K562 (cell line): ENCODE results near the gene SPINT1. TPM values are rescaled to one million over a fixed set of nuclear protein-coding genes. Genes with fewer than 3 reads are reported as not detected.

Experiments
- CAMTA2 ChIP-seq: fragments of 250-450 bp; sonication (Bioruptor Pico); conservative IDR thresholded peaks from 2 replicates; pipeline ENCODE4 v1.5.1; 2022
- CBFB ChIP-seq: sonication (generic); formaldehyde crosslinking; IDR thresholded peaks from 2 replicates; pipeline ENCODE4 v1.4.0; 2020; ENCODE audit warnings: mild to moderate bottlenecking, missing genetic modification reagents
- ELF1 ChIP-seq: fragments of 200-800 bp; sonication (Bioruptor generic); IDR thresholded peaks from 2 replicates; pipeline ENCODE4 v1.6.1; 2016; ENCODE audit warnings: missing genetic modification characterization, missing compliant biosample characterization
- ETS1 ChIP-seq: conservative IDR thresholded peaks from 2 replicates; pipeline ENCODE4 v1.6.1; 2011; ENCODE audit warnings: low read depth, mild to moderate bottlenecking, low read length; ENCODE audit not compliant: control insufficient read depth
- EWSR1 ChIP-seq: fragments of 450-650 bp; IDR thresholded peaks from 2 replicates; pipeline ENCODE4 v1.6.1; 2018; ENCODE audit warnings: borderline replicate concordance, mild to moderate bottlenecking, low read depth, moderate library complexity; ENCODE audit not compliant: partially characterized antibody
- HDGF ChIP-seq: fragments of 450-650 bp; IDR thresholded peaks from 2 replicates; pipeline ENCODE4 v1.6.1; 2016
- HOXB6 ChIP-seq: fragments of 250-450 bp; sonication (Bioruptor Pico); IDR thresholded peaks from 2 replicates; pipeline ENCODE4 v1.5.1; 2022; ENCODE audit warnings: mild to moderate bottlenecking, borderline replicate concordance
- IRF1 ChIP-seq: sonication (generic); formaldehyde crosslinking; IDR thresholded peaks from 2 replicates; pipeline ENCODE4 v1.8.0; 2022; ENCODE audit warnings: missing genetic modification reagents, mild to moderate bottlenecking, borderline replicate concordance
- JUND ChIP-seq, 2 experiments: IDR thresholded peaks; 2 replicates in 1 of 2; 3 replicates in 1 of 2; pipeline ENCODE4 v1.6.1; 2011; ENCODE audit warnings: borderline replicate concordance in 2 of 2, low read depth in 2 of 2, low read length in 2 of 2, improper control_type of control experiment in 1 of 2, missing biosample characterization in 1 of 2, missing genetic modification characterization in 1 of 2, missing genetic modification reagents in 1 of 2
- MAFG ChIP-seq: fragments of 450-650 bp; conservative IDR thresholded peaks from 2 replicates; pipeline ENCODE4 v1.6.1; 2016; ENCODE audit warnings: missing genetic modification characterization, missing compliant biosample characterization
- MYBL2 ChIP-seq, 2 experiments: fragments of 450-650 bp in 1 of 2; sonication (generic) in 1 of 2; formaldehyde crosslinking in 1 of 2; IDR thresholded peaks; 2 replicates each; pipeline versions ENCODE4 v1.6.1 to v1.8.1; 2017 to 2022; ENCODE audit warnings: borderline replicate concordance in 1 of 2, inconsistent platforms in 1 of 2, low read depth in 1 of 2, mild to moderate bottlenecking in 1 of 2, missing genetic modification reagents in 1 of 2, moderate library complexity in 1 of 2
- PATZ1 ChIP-seq: fragments of 250-450 bp; sonication (Bioruptor Pico); IDR thresholded peaks from 2 replicates; pipeline ENCODE4 v1.5.0; 2020; ENCODE audit warnings: mild to moderate bottlenecking, borderline replicate concordance
- POLR2G ChIP-seq: fragments of 200-400 bp; formaldehyde crosslinking; IDR thresholded peaks from 2 replicates; pipeline ENCODE4 v1.6.1; 2017; ENCODE audit warnings: low read depth, mild to moderate bottlenecking, antibody characterized with exemption, low read length, moderate library complexity
- RBM34 ChIP-seq: fragments of 200-400 bp; formaldehyde crosslinking; IDR thresholded peaks from 2 replicates; pipeline ENCODE4 v1.6.1; 2018; ENCODE audit warnings: low read length, borderline replicate concordance; ENCODE audit not compliant: insufficient read depth
- THAP12 ChIP-seq: fragments of 250-450 bp; sonication (Bioruptor Pico); IDR thresholded peaks from 2 replicates; pipeline ENCODE4 v1.9.0; 2021; ENCODE audit warnings: mild to moderate bottlenecking, inconsistent platforms
- YY1 ChIP-seq, 3 experiments: IDR thresholded peaks; 2 replicates each; pipeline ENCODE4 v1.6.1; 2011; ENCODE audit warnings: low read length in 2 of 3, mild to moderate bottlenecking in 2 of 3, moderate library complexity in 2 of 3, borderline replicate concordance in 1 of 3, control low read depth in 1 of 3, low read depth in 1 of 3; ENCODE audit not compliant: insufficient read depth in 3 of 3, insufficient replicate concordance in 2 of 3, control insufficient read depth in 1 of 3, insufficient read length in 1 of 3; ENCODE audit errors: extremely low read depth in 1 of 3
- ZNF174 ChIP-seq: fragments of 250-450 bp; sonication (Bioruptor Pico); IDR thresholded peaks from 2 replicates; pipeline ENCODE4 v1.4.0; 2020; ENCODE audit warnings: mild to moderate bottlenecking
- ZNF354B ChIP-seq: fragments of 250-450 bp; sonication (Bioruptor Pico); IDR thresholded peaks from 2 replicates; pipeline ENCODE4 v1.4.0; 2020
- polyA plus RNA-seq, 8 experiments: library from polyadenylated mRNA; depleted of rRNA in 4 of 8; stranded (reverse) in 5 of 8; unstranded in 3 of 8; fragments of >200 nt; fragmentation: Nextera tagmentation in 2 of 8; fragmentation: Illumina TruSeq in 1 of 8; extraction: Ambion mirVana in 2 of 8; extraction: Trizol in 1 of 8; gene quantifications; 2 replicates each; pipeline versions ENCODE4 v1.2.1 to v1.2.3, GENCODE V29; 2011 to 2014; ENCODE audit warnings: inconsistent platforms in 1 of 8, missing spikeins in 1 of 8
- total RNA-seq, 7 experiments: library from RNA; depleted of rRNA in 6 of 7; stranded (reverse); fragments of >200 nt in 6 of 7; fragmentation: Illumina TruSeq in 2 of 7; extraction: Trizol in 2 of 7; gene quantifications; 2 replicates each; pipeline versions ENCODE4 v1.2.1 to v1.2.3, GENCODE V29; 2011 to 2021; ENCODE audit warnings: low replicate concordance in 1 of 7

Gene SPINT1
- total and polyA plus RNA-seq, 9 of the 15 experiments (the other 6 are each of a cell fraction or from before 2014, with no cell fraction given): 0.78 to 4.5 (median 1.5) TPM

GRCh38 chr15:40807028-40807887 is 36.6 kb upstream of the SPINT1 start, which contains the start of the genes DNAJC17 and ZFYVE19 (continued):
- TF ChIP-seq POLR2G (peak; percentile 89), HOXB6 (CRISPR knock-in tag) (no peak), IRF1 (CRISPR knock-in tag) (no peak), PATZ1 (no peak), MAFG (tag) (no peak), CAMTA2 (CRISPR knock-in tag) (no peak), RBM34 (no peak), ZNF354B (no peak), YY1 (IDR thresholded peaks at IDR 0.05; ENCODE audit: borderline replicate concordance in 1 of 3, control insufficient read depth in 1 of 3, extremely low read depth in 1 of 3, insufficient read depth in 3 of 3, insufficient read length in 1 of 3, insufficient replicate concordance in 2 of 3, low read depth in 1 of 3, low read length in 2 of 3) (peak; percentile 10 to 76 (median 68)), MYBL2 (IDR thresholded peaks at IDR 0.05; ENCODE audit: low read depth) (no peak), MYBL2 (CRISPR knock-in tag; IDR thresholded peaks at IDR 0.05; ENCODE audit: borderline replicate concordance) (no peak), CBFB (CRISPR knock-in tag) (peak; percentile 61; the same call in 1 of the 2 replicates), EWSR1 (no peak), HDGF (0 out of 2 replicates have a peak, but pooled peaks have one; percentile 47), JUND (IDR thresholded peaks at IDR 0.05; ENCODE audit: borderline replicate concordance, low read depth, low read length) (peak; percentile 30; the same call in 1 of the 2 replicates), JUND (tag; IDR thresholded peaks at IDR 0.05; ENCODE audit: borderline replicate concordance, low read depth, low read length) (peak; percentile 3; the same call in 1 of the 3 replicates), ELF1 (peak; percentile 77; the same call in 1 of the 2 replicates), ZNF174 (CRISPR knock-in tag) (no peak), THAP12 (CRISPR knock-in tag) (no peak), ETS1 (peak; percentile 99)
